ENCODE measurements around the gene FOXN1. TPM values are rescaled to one million over a fixed set of nuclear protein-coding genes. Genes with fewer than 3 reads are reported as not detected.

The FOXN1 gene
- total RNA-seq, 1 donor from 2014 or later = 0.07 TPM

- no peak for TF ChIP-seq CTCF (IDR thresholded peaks at IDR 0.05; ENCODE audit: unreplicated experiment)
- no peaks in the 10 kb centered on the region for H3K27me3 Mint-ChIP-seq
- DNase-seq (ENCODE audit: low spot score, unreplicated experiment) = no peak
- peak overlapping the region; percentile 83 for H3K27ac Mint-ChIP-seq
- H3K4me3 Mint-ChIP-seq (ENCODE audit: low read depth) = peak overlapping the region; percentile 90
- H3K4me1 Mint-ChIP-seq (ENCODE audit: low read depth) = peaks cover 16% of the 10 kb centered on the region
- H3K9me3 Mint-ChIP-seq (ENCODE audit: low read depth) = no peaks in the 10 kb centered on the region
- peaks cover 19% of the 10 kb centered on the region for H3K36me3 Mint-ChIP-seq (ENCODE audit: insufficient read depth)
Measured at GRCh38 chr17:28551421-28552175, 45.5 kb downstream of the FOXN1 start.

- Mint-ChIP-seq H3K27me3 (no peaks in the 10 kb centered on the region), H3K27ac (peak within 1 kb of the TSS; percentile 83), H3K4me3 (ENCODE audit: low read depth) (peak within 1 kb of the TSS; percentile 90), H3K4me1 (ENCODE audit: low read depth) (peaks cover 16% of the 10 kb centered on the region), H3K36me3 (ENCODE audit: insufficient read depth) (peaks cover 21% of the 10 kb centered on the region), H3K9me3 (ENCODE audit: low read depth) (no peaks in the 10 kb centered on the region)
- TF ChIP-seq CTCF (IDR thresholded peaks at IDR 0.05; ENCODE audit: unreplicated experiment) = no peak
- DNase-seq (ENCODE audit: low spot score, unreplicated experiment) = peak; percentile 66
Measured at GRCh38 chr17:28552176-28552999, 46.2 kb downstream of the FOXN1 start, which contains the start of gene UNC119. Gene UNC119, minus strand, starts transcription at chr17:28552624. Its CDS starts 67 bp downstream, at chr17:28552557.

- Mint-ChIP-seq H3K27ac (peak overlapping the region; percentile 57), H3K4me1 (ENCODE audit: low read depth) (peaks cover 16% of the 10 kb centered on the region)
Measured at GRCh38 chr17:28553000-28553505, 46.9 kb downstream of the FOXN1 start.

GRCh38 chr17:28554565-28554964 is 48.4 kb downstream of the FOXN1 start:
- Mint-ChIP-seq H3K4me3 (ENCODE audit: low read depth) (no peak overlapping the region), H3K4me1 (ENCODE audit: low read depth) (peaks cover 15% of the 10 kb centered on the region), H3K27me3 (no peaks in the 10 kb centered on the region), H3K36me3 (ENCODE audit: insufficient read depth) (peaks cover 25% of the 10 kb centered on the region), H3K27ac (no peak overlapping the region), H3K9me3 (ENCODE audit: low read depth) (no peaks in the 10 kb centered on the region)
- no peak for DNase-seq (ENCODE audit: low spot score, unreplicated experiment)
- no peak for TF ChIP-seq CTCF (IDR thresholded peaks at IDR 0.05; ENCODE audit: unreplicated experiment)

More at GRCh38 chr17:28553000-28553505, 46.9 kb downstream of the FOXN1 start:
- DNase-seq (ENCODE audit: low spot score, unreplicated experiment) = no peak
- Mint-ChIP-seq H3K4me3 (ENCODE audit: low read depth) (peak overlapping the region; percentile 90), H3K36me3 (ENCODE audit: insufficient read depth) (peaks cover 20% of the 10 kb centered on the region), H3K27me3 (no peaks in the 10 kb centered on the region), H3K9me3 (ENCODE audit: low read depth) (no peaks in the 10 kb centered on the region)
- no peak for TF ChIP-seq CTCF (IDR thresholded peaks at IDR 0.05; ENCODE audit: unreplicated experiment)

GRCh38 chr17:28555022-28555421 is 48.9 kb downstream of the FOXN1 start:
- Mint-ChIP-seq H3K9me3 (ENCODE audit: low read depth) (no peaks in the 10 kb centered on the region), H3K27me3 (no peaks in the 10 kb centered on the region), H3K4me1 (ENCODE audit: low read depth) (peaks cover 15% of the 10 kb centered on the region), H3K36me3 (ENCODE audit: insufficient read depth) (peaks cover 27% of the 10 kb centered on the region), H3K4me3 (ENCODE audit: low read depth) (no peak overlapping the region), H3K27ac (no peak overlapping the region)
- no peak for TF ChIP-seq CTCF (IDR thresholded peaks at IDR 0.05; ENCODE audit: unreplicated experiment)
- DNase-seq (ENCODE audit: low spot score, unreplicated experiment) = no peak

Data from progenitor cell of endocrine pancreas (in vitro differentiated cells).